Measurements from ENCODE around the gene LYPD1.

Gene LYPD1

GRCh38 chr2:132595186-132595585 is 74.8 kb downstream of the LYPD1 start:
- no peak for DNase-seq (ENCODE audit: low read depth)

Data from activated T-cell treated with anti-CD3 and anti-CD28 coated beads for 24 hours (primary cell).